Mucosa of rectum (tissue), 2 donors: ENCODE results near the gene CCDC138.
"Not testable (repeated sequence)": the region's sequence is repeated elsewhere in the genome, so short reads cannot be mapped to it uniquely, and the experiment has no call there.

Experiments used
- H3K27ac ChIP-seq, 2 donors: one replicate each; pipeline ENCODE4 v1.7.0; 2013; ENCODE audit warnings: inconsistent platforms in 2 of 2, low read depth in 2 of 2, low read length in 2 of 2
- H3K27me3 ChIP-seq, 2 donors: one replicate each; pipeline ENCODE4 v1.7.0; 2013; ENCODE audit warnings: low read length in 2 of 2; ENCODE audit not compliant: control insufficient read depth in 2 of 2, insufficient read depth in 2 of 2
- H3K36me3 ChIP-seq, 2 donors: one replicate each; pipeline ENCODE4 v1.7.0; 2013; ENCODE audit warnings: low read length in 2 of 2; ENCODE audit not compliant: control insufficient read depth in 2 of 2, insufficient read depth in 2 of 2
- H3K4me1 ChIP-seq, 2 donors: one replicate each; pipeline ENCODE4 v1.7.0; 2013; ENCODE audit warnings: low read length in 2 of 2, mild to moderate bottlenecking in 1 of 2; ENCODE audit not compliant: control insufficient read depth in 2 of 2, insufficient read depth in 2 of 2
- H3K4me3 ChIP-seq, 2 donors: one replicate each; pipeline ENCODE4 v1.7.0; 2013; ENCODE audit warnings: low read length in 2 of 2
- H3K9ac ChIP-seq, 2 donors: one replicate each; pipeline ENCODE4 v1.7.0; 2013; ENCODE audit warnings: low read length in 2 of 2, low read depth in 1 of 2, mild to moderate bottlenecking in 1 of 2
- H3K9me3 ChIP-seq, 2 donors: one replicate each; pipeline ENCODE4 v1.7.0; 2013; ENCODE audit warnings: low read length in 2 of 2; ENCODE audit not compliant: control insufficient read depth in 2 of 2
- donor health status: healthy.
- donor health status: Normal muscosa, but diverticular disease.

The CCDC138 gene, protein sequence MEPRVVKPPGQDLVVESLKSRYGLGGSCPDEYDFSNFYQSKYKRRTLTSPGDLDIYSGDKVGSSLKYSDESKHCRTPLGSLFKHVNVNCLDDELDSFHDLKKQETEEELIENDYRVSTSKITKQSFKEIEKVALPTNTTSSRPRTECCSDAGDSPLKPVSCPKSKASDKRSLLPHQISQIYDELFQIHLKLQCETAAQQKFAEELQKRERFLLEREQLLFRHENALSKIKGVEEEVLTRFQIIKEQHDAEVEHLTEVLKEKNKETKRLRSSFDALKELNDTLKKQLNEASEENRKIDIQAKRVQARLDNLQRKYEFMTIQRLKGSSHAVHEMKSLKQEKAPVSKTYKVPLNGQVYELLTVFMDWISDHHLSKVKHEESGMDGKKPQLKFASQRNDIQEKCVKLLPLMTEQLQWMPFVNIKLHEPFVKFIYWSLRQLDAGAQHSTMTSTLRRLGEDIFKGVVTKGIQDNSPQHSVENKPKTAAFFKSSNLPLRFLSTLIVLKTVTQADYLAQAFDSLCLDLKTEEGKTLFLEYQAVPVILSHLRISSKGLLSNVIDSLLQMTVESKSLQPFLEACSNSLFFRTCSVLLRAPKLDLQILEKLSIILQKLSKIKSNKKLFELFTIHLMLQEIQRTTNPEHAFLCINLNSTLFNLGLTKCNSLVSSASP

DNA sequence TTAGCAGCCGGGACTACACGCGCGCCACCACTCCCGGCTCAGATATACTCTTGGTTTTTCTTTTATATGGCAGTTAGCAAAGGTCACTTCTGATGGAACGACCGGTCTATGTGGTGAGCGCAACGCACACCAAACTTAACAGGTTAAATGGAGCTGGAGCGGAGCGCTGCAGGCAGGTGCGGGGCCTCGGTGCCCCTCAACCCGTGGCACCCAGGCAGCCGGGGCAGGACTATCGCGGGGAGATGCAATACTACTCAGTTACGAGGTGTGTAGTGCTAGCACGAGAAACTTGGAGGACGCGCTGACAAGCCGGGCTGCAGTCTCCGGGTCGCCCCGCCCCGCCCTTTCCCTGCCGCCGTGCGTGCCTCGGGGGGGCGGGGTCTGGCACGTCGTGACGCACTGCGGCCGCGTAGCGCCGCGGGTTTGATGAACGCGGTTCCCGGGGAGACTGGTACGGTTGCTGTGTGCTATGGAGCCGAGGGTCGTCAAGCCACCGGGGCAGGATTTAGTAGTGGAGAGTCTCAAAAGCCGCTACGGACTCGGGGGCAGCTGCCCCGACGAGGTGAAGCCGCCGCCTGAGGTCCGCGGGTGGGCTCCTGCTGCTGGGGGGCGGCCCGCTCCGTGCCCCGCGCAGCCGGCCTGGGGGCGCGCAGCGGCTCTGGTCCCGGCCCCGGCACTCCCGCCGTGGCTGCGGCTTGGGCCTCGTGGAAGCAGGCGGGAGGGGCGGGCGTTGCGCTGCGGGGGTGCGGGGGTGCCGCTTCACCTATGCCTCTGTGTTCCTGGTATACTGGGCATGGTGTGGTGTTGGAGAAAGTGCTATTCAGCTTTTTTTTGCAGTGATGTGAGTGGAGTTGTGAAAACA lies at the start of gene CCDC138:
Gene CCDC138 (plus strand): TSS at position 418 of the 862 bp plus-strand sequence. CDS start 52 bp downstream, at position 470.
- Histone ChIP-seq H3K4me1 (peaks cover 3% of the 10 kb centered on the region in 2 donors), H3K27me3 (no peaks in the 10 kb centered on the region), H3K9ac (peak within 1 kb of the TSS; percentile 58 to 90), H3K36me3 (peaks cover 17 to 21% of the 10 kb centered on the region in 2 donors), H3K4me3 (peak within 1 kb of the TSS; percentile 83 to 91), H3K9me3 (no peaks in the 10 kb centered on the region), H3K27ac (peak within 1 kb of the TSS; percentile 82 to 88)

DNA sequence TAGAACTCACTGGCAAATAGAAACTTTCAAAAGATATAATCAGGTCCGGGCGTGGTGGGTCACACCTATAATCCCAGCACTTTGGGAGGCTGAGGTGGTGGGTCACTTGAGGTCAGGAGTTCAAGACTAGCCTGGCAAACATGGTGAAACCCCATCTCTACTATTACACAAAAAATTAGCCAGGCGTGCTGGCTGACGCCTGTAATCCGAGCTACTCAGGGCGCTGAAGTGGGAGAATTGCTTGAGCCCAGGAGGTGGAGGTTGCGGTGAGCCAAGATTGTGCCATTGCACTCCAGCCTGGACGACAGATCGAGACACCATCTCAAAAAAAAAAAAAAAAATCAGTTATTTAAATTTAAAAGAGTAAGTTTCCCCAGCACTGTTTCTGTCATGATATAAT lies 28.6 kb upstream of the CCDC138 start:
- not testable (repeated sequence) for H3K9me3 ChIP-seq, H3K27ac ChIP-seq, H3K27me3 ChIP-seq, H3K9ac ChIP-seq, H3K4me1 ChIP-seq, H3K4me3 ChIP-seq
- peaks cover 4 to 11% of the 10 kb centered on the region in 2 donors for H3K36me3 ChIP-seq

DNA sequence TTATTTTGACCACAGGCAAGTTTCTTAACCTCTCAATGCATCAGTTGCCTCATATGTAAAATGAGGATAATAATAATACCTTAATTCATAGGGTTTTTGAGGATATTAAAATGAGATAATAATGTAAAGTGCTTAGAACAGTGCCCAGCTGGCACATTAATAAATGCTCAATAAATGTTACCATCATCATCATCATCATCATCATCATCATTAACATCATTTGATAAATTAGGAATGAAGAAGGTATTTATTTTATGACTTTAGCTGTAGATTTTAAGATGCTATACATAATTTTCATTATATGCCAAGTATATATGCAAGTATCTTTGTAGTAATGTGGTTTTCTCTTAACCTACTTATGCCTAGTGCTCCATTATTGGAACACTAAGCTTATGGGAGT lies 24.0 kb upstream of the CCDC138 start:
- H3K27ac ChIP-seq, H3K9ac ChIP-seq, H3K9me3 ChIP-seq, H3K4me3 ChIP-seq, H3K4me1 ChIP-seq, H3K27me3 ChIP-seq: not testable (repeated sequence)
- H3K36me3 ChIP-seq, result peaks cover 30 to 31% of the 10 kb centered on the region in 2 donors

DNA sequence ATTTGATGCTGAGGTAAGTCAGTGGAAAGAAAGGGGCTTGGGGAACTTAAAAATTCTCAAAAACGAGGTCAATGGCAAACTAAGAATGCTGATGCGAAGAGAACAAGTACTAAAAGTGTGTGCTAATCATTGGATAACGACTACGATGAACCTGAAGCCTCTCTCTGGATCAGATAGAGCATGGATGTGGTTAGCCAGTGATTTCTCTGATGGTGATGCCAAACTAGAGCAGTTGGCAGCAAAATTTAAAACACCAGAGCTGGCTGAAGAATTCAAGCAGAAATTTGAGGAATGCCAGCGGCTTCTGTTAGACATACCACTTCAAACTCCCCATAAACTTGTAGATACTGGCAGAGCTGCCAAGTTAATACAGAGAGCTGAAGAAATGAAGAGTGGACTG lies 19.9 kb upstream of the CCDC138 start:
- H3K36me3 ChIP-seq, result peaks cover 30 to 33% of the 10 kb centered on the region in 2 donors
- not testable (repeated sequence) for H3K27me3 ChIP-seq, H3K9ac ChIP-seq, H3K4me1 ChIP-seq, H3K9me3 ChIP-seq, H3K27ac ChIP-seq, H3K4me3 ChIP-seq

DNA sequence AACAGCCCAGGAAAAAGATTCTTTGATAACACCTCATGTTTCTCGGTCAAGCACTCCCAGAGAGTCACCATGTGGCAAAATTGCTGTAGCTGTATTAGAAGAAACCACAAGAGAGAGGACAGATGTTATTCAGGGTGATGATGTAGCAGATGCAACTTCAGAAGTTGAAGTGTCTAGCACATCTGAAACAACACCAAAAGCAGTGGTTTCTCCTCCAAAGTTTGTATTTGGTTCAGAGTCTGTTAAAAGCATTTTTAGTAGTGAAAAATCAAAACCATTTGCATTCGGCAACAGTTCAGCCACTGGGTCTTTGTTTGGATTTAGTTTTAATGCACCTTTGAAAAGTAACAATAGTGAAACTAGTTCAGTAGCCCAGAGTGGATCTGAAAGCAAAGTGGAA lies 18.7 kb upstream of the CCDC138 start:
- not testable (repeated sequence) for H3K4me3 ChIP-seq, H3K9me3 ChIP-seq, H3K27ac ChIP-seq, H3K9ac ChIP-seq, H3K4me1 ChIP-seq, H3K27me3 ChIP-seq
- H3K36me3 ChIP-seq, result peaks cover 39 to 42% of the 10 kb centered on the region in 2 donors

DNA sequence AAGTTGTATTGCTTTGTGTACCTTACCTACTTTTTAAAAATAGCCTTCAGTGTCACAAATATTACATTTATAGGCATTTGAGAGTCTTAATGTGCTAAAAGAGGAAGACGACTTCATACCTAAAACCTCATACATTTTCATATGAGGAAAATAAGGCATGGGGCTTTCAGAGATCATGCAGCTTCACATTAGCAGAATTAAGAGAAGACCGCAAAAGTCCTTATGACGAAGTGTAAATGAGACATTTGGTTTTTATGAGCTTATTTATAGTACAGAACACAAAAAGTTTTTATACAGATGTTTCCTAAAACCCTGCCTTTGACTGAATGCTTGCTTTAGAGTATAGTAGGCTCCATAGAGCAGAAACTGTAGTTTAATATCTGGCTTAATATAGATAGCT lies 10.1 kb upstream of the CCDC138 start:
- Histone ChIP-seq H3K36me3 (peaks cover 52 to 63% of the 10 kb centered on the region in 2 donors), H3K4me1 (no peaks in the 10 kb centered on the region), H3K27me3 (no peaks in the 10 kb centered on the region), H3K9ac (no peak overlapping the region), H3K4me3 (no peak overlapping the region), H3K27ac (no peak overlapping the region), H3K9me3 (no peaks in the 10 kb centered on the region)

DNA sequence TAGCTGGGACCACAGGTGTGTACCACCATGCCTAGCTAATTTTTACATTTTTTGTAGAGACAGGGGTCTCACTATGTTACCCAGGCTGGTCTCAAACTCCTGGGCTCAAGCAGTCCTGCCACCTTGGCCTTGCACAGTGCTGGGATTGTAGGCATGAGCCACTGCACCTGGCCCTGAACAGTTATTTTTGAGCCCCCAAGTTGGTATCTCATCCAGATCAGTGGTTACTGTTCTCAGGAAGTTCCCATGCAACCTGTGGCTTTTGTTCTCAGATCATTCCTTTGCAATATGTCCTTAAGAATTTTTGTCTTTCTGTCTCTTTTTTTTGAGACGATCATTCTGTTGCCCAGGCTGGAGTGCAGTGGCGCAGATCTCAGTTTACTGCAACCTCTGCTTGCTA lies 7.7 kb upstream of the CCDC138 start:
- Histone ChIP-seq H3K27me3 (no peaks in the 10 kb centered on the region), H3K9me3 (no peaks in the 10 kb centered on the region), H3K27ac (peak overlapping the region in 1 of 2 donors; percentile 38), H3K4me1 (no peaks in the 10 kb centered on the region), H3K4me3 (no peak overlapping the region), H3K36me3 (peaks cover 50 to 59% of the 10 kb centered on the region in 2 donors), H3K9ac (no peak overlapping the region)

DNA sequence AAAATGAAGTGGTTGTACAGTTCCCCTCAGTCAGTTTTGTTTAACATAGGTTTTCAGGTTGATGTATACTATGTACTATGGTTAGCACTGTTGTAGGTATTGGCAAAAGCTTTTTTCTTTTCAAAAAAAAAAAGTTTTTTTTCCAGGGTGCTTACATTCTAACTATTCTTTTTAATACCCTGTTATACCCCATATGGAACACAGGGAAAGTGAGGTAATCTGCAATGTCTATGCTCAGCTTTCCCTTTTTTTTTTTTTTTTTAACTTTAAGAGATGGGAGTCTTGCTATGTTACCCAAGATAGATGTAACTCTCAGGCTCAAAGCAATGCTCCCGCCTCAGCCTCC lies 590 bp upstream of the CCDC138 start:
- H3K36me3 ChIP-seq, result peaks cover 17 to 21% of the 10 kb centered on the region in 2 donors
- H3K4me1 ChIP-seq, result peaks cover 3% of the 10 kb centered on the region in 2 donors
- peak overlapping the region; percentile 82 to 88 for H3K27ac ChIP-seq

DNA sequence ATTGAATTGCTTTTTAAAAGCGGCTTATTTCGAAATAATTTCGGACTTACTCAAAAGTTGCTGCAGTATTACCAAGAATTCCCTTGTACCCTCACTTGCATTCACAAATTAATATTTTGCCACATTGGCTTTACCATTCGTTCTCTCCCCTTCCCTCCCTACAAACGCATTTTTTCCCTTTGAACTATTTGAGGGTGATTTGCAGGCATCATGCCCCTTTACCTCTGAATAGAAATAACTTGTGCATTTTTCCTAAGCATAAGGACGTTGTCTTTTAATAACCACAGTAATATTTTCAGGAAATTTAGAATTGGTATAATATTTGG lies 608 bp downstream of the CCDC138 start:
- Histone ChIP-seq H3K4me1 (peaks cover 3% of the 10 kb centered on the region in 2 donors), H3K27me3 (no peaks in the 10 kb centered on the region), H3K4me3 (peak overlapping the region; percentile 83 to 91), H3K9me3 (no peaks in the 10 kb centered on the region), H3K27ac (peak overlapping the region in 1 of 2 donors; percentile 88), H3K36me3 (peaks cover 15 to 21% of the 10 kb centered on the region in 2 donors), H3K9ac (peak overlapping the region; percentile 58 to 90)

More for the DNA sequence above, 590 bp upstream of the CCDC138 start:
- no peaks in the 10 kb centered on the region for H3K27me3 ChIP-seq
- peak overlapping the region; percentile 57 to 90 for H3K9ac ChIP-seq
- no peaks in the 10 kb centered on the region for H3K9me3 ChIP-seq
- peak overlapping the region; percentile 83 to 91 for H3K4me3 ChIP-seq
